HG03064 (cell line): Measurements from ENCODE around the gene MPZ.
"Not testable (repeated sequence)": the region's sequence is repeated elsewhere in the genome, so short reads cannot be mapped to it uniquely, and the experiment has no call there.

Experiments
- ATAC-seq: cut with Tn5 transposase; IDR thresholded peaks from one replicate; pipeline ENCODE4 v1.9.1; 2021; ENCODE audit warnings: low read depth; ENCODE audit not compliant: unreplicated experiment

MPZ gene

DNA sequence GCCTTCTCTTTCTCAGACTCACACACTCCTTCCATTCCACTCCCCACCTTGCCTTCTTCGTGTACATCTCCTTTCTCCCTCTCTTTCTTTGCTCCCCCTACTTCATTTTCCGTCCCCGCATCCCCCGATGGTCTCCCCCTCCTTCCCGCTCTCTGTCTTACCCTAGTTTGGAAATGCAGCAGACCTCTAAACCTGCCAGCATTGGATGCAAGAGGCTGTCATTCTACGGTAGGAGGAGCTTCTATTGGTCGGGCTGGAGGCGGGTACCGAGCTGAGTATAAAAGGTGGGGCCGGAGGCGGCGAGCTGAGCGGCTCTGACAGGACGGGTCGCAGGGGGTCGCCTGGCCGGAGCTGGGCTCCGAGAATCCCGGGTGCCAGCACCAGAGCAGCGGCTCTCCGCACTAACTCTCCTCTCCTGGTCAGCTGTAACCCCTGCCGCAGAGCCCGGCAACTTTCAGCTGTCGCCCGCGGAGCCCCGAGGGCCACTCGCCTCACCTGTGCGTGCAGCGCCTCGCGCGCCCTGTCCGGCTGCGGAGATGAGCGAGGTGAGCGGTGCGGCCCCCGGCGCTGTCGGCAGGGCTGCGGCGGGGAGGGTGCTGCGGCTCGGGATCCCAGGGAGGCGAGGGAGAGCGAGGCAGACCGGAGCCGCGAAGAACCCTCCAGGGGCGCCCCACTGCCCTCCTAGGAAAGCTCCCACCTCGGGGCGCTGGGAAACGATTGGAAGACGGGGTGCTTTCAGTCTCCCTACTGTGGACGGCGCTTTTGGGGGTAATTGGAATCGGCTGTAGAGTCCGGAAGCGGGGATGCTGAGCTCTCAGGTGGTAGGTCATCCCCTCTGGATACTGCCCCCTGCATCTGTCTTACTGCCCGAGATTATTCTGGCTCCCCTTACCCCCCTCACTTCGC lies 51.1 kb downstream of the MPZ start, which contains the start of gene PCP4L1:
Gene PCP4L1 (plus strand): TSS at position 307 of the 906 bp plus-strand sequence. CDS start 230 bp downstream, at position 537.
- ATAC-seq = peak; percentile 85

DNA sequence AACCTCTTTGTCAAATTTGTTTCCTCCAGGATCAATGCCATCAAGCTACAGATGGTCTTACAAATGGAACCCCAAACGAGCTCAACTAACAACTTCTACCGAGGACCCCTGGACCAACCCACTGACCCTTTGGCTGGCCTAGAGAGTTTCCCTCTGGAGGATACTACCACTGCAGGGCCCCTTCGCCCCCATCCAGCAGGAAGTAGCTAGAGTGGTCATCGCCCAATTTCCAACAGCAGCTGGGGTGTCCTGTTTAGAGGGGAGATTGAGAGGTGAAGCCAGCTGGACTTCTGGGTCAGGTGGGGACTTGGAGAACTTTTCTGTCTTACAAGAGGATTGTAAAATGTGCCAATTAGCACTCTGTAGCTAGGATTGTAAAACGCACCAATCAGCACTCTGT lies 52.7 kb downstream of the MPZ start:
- not testable (repeated sequence) for ATAC-seq

DNA sequence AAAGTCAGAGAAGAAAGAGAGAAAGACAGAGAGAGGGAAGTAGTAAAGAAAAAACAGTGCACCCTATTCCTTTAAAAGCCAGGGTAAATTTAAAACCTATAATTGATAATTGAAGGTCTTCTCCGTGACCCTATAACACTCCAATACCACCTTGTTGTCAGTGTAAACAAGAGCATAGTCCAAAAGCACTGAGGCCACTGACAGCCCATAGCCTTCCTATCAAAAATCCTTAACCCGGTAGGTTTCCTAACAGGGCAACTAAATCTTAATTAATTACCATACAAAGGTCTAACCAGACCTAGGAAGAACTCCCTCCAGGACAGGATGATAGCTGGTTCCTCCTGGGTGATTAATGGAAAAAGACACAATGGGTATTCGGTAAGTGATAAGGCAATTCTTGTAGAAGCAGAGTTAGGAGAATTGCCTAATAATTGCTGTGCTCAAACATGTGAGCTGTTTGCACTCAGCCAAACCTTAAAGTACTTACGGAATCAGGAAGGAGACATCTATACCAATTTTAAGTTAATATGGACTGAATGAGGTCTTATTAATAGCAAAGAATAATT lies 53.7 kb downstream of the MPZ start:
- not testable (repeated sequence) for ATAC-seq

DNA sequence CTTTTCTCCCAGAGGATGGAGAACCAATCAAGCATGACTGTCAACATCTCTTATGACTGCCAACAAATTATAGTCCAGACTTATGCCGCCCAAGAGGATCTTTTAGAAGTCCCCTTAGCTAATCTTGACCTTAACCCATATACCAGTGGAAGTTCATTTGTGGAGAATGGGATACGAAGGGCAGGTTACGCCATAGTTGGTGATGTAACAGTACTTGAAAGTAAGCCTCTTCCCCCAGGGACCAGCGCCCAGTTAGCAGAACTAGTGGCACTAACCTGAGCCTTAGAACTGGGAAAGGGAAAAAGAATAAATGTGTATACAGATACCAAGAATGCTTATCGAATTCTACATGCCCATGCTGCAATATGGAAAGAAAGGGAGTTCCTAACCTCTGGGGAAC lies 54.5 kb downstream of the MPZ start:
- not testable (repeated sequence) for ATAC-seq
